ENCODE results near the gene YJEFN3. TPM values are rescaled to one million over a fixed set of nuclear protein-coding genes. Genes with fewer than 3 reads are reported as not detected.

The YJEFN3 gene
- total RNA-seq, 2 donors from 2014 or later, result 2.6 to 11.2 TPM

DNA sequence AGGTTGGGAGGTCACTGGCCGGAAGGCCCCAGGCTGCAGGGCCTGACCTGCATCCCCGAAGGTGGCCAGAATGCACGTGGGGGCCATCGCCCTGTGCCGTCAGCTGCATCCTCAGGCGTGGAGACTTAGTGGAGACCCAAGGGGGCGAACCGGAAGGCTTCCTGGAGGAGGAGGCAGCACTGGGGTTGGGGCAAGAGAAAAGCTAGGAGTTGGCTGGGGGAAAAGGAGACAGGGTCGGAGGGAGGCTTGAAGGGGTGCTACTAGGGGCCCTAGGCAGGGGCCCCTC, 1.4 kb upstream of the YJEFN3 start:
- no peak for TF ChIP-seq POLR2A (IDR thresholded peaks at IDR 0.05)
- TF ChIP-seq, protein P1, sequence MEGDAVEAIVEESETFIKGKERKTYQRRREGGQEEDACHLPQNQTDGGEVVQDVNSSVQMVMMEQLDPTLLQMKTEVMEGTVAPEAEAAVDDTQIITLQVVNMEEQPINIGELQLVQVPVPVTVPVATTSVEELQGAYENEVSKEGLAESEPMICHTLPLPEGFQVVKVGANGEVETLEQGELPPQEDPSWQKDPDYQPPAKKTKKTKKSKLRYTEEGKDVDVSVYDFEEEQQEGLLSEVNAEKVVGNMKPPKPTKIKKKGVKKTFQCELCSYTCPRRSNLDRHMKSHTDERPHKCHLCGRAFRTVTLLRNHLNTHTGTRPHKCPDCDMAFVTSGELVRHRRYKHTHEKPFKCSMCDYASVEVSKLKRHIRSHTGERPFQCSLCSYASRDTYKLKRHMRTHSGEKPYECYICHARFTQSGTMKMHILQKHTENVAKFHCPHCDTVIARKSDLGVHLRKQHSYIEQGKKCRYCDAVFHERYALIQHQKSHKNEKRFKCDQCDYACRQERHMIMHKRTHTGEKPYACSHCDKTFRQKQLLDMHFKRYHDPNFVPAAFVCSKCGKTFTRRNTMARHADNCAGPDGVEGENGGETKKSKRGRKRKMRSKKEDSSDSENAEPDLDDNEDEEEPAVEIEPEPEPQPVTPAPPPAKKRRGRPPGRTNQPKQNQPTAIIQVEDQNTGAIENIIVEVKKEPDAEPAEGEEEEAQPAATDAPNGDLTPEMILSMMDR (IDR thresholded peaks at IDR 0.05), result no peak
- Histone ChIP-seq H3K27me3 (no peaks in the 10 kb centered on the region), H3K4me3 (no peak overlapping the region), H3K36me3 (replicated peaks in 1 of 2; ENCODE audit: insufficient read depth in 1 of 2, low read depth in 2 of 2) (peaks cover 0 to 3% of the 10 kb centered on the region in 2 donors), H3K4me1 (peaks cover 5% of the 10 kb centered on the region), H3K9me3 (no peaks in the 10 kb centered on the region), H3K27ac (no peak overlapping the region)
- intact Hi-C loops (cut with DNase I), result loop anchor here (5.0 kb wide), 1 partner anchor 120 kb away; no protein-coding TSS in a partner anchor
- 87 to 100% methylated on average over 5 to 9 of the region's 9 CpGs for WGBS, 2 donors
- ATAC-seq, result no peak
- no peak for DNase-seq

DNA sequence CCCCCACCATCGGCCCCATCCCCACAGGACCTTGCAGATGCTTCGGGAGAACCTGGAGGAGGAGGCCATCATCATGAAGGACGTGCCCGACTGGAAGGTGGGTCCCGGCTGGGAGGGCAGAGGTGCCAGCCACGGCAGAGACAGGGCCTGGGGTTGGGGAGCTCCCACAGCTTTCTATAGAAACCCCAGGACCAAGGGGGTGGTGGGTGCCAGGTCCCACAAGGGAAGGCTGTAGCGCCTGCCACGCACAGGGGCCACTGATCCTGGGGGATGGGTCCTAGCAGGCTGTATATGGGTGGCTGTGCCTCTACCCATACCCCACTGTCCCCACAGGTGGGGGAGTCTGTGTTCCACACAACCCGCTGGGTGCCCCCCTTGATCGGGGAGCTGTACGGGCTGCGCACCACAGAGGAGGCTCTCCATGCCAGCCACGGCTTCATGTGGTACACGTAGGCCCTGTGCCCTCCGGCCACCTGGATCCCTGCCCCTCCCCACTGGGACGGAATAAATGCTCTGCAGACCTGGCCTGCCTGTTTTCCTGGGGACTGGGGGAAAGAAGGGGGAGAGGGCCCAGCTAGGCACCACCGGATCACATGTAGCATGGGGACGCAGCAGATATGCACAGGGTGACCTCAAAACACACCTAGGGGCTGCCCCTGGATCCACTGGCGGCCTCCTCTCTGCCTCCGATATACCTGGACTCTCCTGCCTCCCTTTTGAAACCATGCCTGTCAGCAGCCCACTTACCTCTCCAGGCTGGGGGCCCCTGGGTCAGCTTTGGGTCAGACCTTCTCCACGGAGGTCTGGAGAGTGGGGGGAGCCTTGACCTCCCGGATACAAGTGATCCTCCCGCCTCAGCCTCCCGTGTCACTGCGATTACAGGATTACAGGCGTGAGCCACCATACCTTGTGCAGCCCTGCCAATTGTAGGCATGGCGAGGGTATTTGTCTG, 761 bp upstream of the YJEFN3 start:
- H3K27ac ChIP-seq, result no peak overlapping the region
- H3K27me3 ChIP-seq, result no peaks in the 10 kb centered on the region
- no peak overlapping the region for H3K4me3 ChIP-seq
- 93 to 94% methylated on average over 9 to 26 of the region's 27 CpGs for WGBS, 2 donors
- intact Hi-C loops (cut with DNase I), result loop anchor here (5.0 kb wide), 1 partner anchor 119 kb away; no protein-coding TSS in a partner anchor
- ATAC-seq (no peak), DNase-seq (no peak)
- peaks cover 0 to 3% of the 10 kb centered on the region in 2 donors for H3K36me3 ChIP-seq (replicated peaks in 1 of 2; ENCODE audit: insufficient read depth in 1 of 2, low read depth in 2 of 2)
- H3K9me3 ChIP-seq, result no peaks in the 10 kb centered on the region
- no peak for TF ChIP-seq POLR2A (IDR thresholded peaks at IDR 0.05)
- H3K4me1 ChIP-seq, result peaks cover 8% of the 10 kb centered on the region

DNA sequence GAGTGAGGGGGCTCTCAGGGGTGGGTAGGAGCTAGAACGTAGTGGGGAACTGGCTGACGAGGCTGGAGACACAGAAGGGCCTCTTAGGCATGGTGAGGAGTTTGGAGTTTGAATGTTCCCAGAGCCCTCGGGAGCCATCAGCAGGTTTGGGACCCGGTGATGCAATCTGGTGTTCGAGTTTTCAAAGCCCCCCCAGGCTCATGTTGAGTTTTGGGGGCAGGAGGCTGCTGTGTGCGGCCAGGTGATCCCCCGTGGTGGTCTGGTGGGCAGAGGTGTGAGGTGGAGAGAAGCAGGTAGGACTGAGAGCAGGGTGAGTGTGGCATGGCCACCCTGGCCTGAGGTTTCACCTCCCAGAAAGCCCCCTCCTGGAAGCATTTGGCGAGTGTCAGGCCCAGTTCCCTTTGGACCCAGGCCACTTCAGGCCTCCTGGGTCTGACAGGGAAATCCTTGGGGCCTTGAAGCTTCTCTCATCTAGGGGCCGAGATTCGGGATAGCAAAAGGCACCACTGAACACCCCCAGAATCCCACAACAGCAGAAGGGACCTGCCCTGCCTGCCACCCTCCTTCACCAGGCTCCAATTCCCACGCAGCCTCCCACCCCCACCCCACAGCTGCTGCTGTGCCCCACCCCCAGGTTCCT, 1.2 kb downstream of the YJEFN3 start:
- DNase-seq, result no peak
- intact Hi-C loops (cut with DNase I), result loop anchor here (5.0 kb wide), 1 partner anchor 117 kb away; no protein-coding TSS in a partner anchor
- WGBS, 2 donors, result 67 to 68% methylated on average over 5 to 11 of the region's 11 CpGs

DNA sequence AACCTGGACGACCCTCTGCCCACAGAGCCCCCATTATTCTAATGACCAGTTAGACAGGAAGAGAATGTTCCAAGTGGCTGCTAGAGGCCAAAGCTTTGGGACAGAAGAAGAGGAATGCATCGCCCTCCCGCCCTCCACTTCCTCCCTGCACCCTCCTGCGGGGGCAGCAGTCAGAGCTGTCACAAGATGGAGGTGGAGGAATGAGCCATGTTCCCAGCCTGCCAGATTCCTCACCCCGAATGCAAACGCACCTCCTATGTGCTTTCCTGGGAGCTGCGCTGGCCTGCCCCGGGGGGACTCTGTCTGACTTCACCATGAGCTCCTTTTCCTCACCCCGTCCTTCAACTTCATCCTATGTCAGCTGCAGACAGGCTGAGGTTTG, 1.7 kb downstream of the YJEFN3 start:
- no peak overlapping the region for H3K27ac ChIP-seq
- 54 to 67% methylated on average over 5 to 9 of the region's 9 CpGs for WGBS, 2 donors
- DNase-seq (no peak), ATAC-seq (no peak)
- H3K36me3 ChIP-seq (replicated peaks in 1 of 2; ENCODE audit: insufficient read depth in 1 of 2, low read depth in 2 of 2), result peaks cover 0 to 3% of the 10 kb centered on the region in 2 donors
- TF ChIP-seq POLR2A (IDR thresholded peaks at IDR 0.05), result no peak
- TF ChIP-seq, protein P1 (IDR thresholded peaks at IDR 0.05), result no peak
- H3K4me1 ChIP-seq, result peaks cover 8% of the 10 kb centered on the region
- H3K9me3 ChIP-seq, result no peaks in the 10 kb centered on the region
- no peaks in the 10 kb centered on the region for H3K27me3 ChIP-seq
- intact Hi-C loops (cut with DNase I), result no loop called here
- no peak overlapping the region for H3K4me3 ChIP-seq

More for the DNA sequence above, 1.2 kb downstream of the YJEFN3 start:
- no peak overlapping the region for H3K4me3 ChIP-seq
- no peaks in the 10 kb centered on the region for H3K9me3 ChIP-seq
- TF ChIP-seq POLR2A (IDR thresholded peaks at IDR 0.05), result no peak
- TF ChIP-seq, protein P1 (IDR thresholded peaks at IDR 0.05), result no peak
- H3K36me3 ChIP-seq (replicated peaks in 1 of 2; ENCODE audit: insufficient read depth in 1 of 2, low read depth in 2 of 2), result peaks cover 0 to 3% of the 10 kb centered on the region in 2 donors
- H3K27me3 ChIP-seq, result no peaks in the 10 kb centered on the region
- ATAC-seq, result no peak
- no peak overlapping the region for H3K27ac ChIP-seq
- H3K4me1 ChIP-seq, result peaks cover 8% of the 10 kb centered on the region

DNA sequence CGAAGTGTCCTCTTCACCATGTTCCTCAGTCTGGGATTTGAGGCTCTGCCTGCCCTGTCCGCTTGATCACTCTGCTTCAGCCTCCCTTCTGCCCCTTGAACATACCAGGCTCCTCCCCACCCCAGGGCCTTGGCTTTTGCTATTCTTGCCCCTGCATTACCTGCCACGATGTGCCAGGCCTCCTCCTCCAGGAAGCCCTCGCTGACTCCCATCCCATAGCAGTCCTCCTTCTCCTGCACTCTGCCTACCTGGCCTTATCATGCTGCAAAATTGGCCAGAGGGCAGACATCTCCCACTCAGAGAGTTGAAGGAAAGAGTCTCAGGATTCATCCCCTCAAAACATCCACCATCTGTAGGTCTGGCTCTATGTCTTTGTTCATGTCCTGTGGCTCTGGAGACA, 2.2 kb downstream of the YJEFN3 start:
- DNase-seq, result no peak
- no peak for ATAC-seq
- Histone ChIP-seq H3K36me3 (replicated peaks in 1 of 2; ENCODE audit: insufficient read depth in 1 of 2, low read depth in 2 of 2) (peaks cover 0 to 3% of the 10 kb centered on the region in 2 donors), H3K4me3 (no peak overlapping the region), H3K4me1 (peaks cover 8% of the 10 kb centered on the region), H3K9me3 (no peaks in the 10 kb centered on the region), H3K27me3 (no peaks in the 10 kb centered on the region), H3K27ac (no peak overlapping the region)
- TF ChIP-seq, protein P1 (IDR thresholded peaks at IDR 0.05), result no peak
- TF ChIP-seq POLR2A (IDR thresholded peaks at IDR 0.05), result no peak
- intact Hi-C loops (cut with DNase I), result no loop called here
- WGBS, 2 donors, result 77 to 81% methylated on average over 4 of the region's 4 CpGs

All from body of pancreas (tissue), 4 donors.